Measurements from ENCODE around the gene PPM1J.
A peak's percentile ranks its signal among the peaks of the same experiment; 100 is the strongest.

PPM1J gene

DNA sequence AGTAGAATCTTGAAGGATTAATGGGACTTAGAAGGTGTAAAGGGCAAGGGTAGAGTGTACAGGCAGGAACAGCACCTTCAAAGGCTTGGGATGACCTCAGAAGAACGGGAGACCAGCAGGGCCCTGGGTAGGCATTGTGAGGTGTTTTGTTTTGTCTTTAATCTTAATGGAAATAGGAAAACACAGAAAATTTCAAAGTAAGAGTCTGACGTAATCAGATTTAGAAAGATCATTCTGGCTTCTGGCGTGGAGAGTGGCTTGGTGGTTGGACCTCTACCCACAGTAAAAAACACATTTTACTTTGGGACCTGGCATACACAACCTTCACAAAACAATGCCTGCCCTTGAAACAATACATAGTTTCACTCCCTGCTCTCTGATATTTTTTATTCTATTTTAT, 36.5 kb downstream of the PPM1J start:
- TF ChIP-seq, protein P1, sequence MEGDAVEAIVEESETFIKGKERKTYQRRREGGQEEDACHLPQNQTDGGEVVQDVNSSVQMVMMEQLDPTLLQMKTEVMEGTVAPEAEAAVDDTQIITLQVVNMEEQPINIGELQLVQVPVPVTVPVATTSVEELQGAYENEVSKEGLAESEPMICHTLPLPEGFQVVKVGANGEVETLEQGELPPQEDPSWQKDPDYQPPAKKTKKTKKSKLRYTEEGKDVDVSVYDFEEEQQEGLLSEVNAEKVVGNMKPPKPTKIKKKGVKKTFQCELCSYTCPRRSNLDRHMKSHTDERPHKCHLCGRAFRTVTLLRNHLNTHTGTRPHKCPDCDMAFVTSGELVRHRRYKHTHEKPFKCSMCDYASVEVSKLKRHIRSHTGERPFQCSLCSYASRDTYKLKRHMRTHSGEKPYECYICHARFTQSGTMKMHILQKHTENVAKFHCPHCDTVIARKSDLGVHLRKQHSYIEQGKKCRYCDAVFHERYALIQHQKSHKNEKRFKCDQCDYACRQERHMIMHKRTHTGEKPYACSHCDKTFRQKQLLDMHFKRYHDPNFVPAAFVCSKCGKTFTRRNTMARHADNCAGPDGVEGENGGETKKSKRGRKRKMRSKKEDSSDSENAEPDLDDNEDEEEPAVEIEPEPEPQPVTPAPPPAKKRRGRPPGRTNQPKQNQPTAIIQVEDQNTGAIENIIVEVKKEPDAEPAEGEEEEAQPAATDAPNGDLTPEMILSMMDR (IDR thresholded peaks at IDR 0.05; ENCODE audit: low read depth, low read length) = no peak
- TF ChIP-seq MYC (IDR thresholded peaks at IDR 0.05; ENCODE audit: low read depth, low read length) = no peak
- no peak for DNase-seq (ENCODE audit: low read depth)
- H3K4me3 ChIP-seq (ENCODE audit: low read depth, low read length) = no peak overlapping the region

DNA sequence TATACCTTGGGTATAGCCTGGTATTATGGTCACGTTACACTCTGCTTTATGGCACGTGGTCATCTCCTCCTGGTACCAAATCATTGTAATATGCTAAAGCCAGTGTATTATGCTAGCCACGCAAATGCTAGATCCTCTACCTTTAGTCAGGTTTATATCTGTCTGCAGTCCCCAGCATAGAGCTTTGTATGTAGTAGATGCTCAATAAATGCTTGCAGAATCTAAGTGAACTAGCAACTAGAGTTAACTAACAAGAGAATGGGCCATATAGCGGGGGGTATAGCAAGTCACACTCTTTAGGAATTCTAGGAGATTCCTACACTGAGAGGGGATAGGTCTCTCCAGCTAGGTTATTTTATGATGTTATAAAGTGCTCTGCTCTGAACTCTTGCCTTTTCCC, 37.6 kb downstream of the PPM1J start:
- no peak overlapping the region for H3K4me3 ChIP-seq (ENCODE audit: low read depth, low read length)
- TF ChIP-seq, protein P2, sequence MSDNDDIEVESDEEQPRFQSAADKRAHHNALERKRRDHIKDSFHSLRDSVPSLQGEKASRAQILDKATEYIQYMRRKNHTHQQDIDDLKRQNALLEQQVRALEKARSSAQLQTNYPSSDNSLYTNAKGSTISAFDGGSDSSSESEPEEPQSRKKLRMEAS (IDR thresholded peaks at IDR 0.05; ENCODE audit: low read depth, low read length) = no peak
- TF ChIP-seq, protein P1 (IDR thresholded peaks at IDR 0.05; ENCODE audit: low read depth, low read length) = no peak
- TF ChIP-seq MYC (IDR thresholded peaks at IDR 0.05; ENCODE audit: low read depth, low read length) (no peak), POLR2A (IDR thresholded peaks at IDR 0.05; ENCODE audit: extremely low read depth, insufficient read length) (no peak)
- DNase-seq (ENCODE audit: low read depth) = no peak

- TF ChIP-seq, protein P1 (IDR thresholded peaks at IDR 0.05; ENCODE audit: low read depth, low read length) = no peak
- TF ChIP-seq MYC (IDR thresholded peaks at IDR 0.05; ENCODE audit: low read depth, low read length) = no peak
- no peak for TF ChIP-seq POLR2A (IDR thresholded peaks at IDR 0.05; ENCODE audit: extremely low read depth, insufficient read length)
- TF ChIP-seq, protein P2 (IDR thresholded peaks at IDR 0.05; ENCODE audit: low read depth, low read length) = no peak
- no peak overlapping the region for H3K4me3 ChIP-seq (ENCODE audit: low read depth, low read length)
- DNase-seq (ENCODE audit: low read depth) = peak; percentile 48
Observed at GRCh38 chr1:112676543-112676942, 38.6 kb downstream of the PPM1J start.

- no peak for DNase-seq (ENCODE audit: low read depth)
- TF ChIP-seq POLR2A (IDR thresholded peaks at IDR 0.05; ENCODE audit: extremely low read depth, insufficient read length) (no peak), MYC (IDR thresholded peaks at IDR 0.05; ENCODE audit: low read depth, low read length) (no peak)
- TF ChIP-seq, protein P1 (IDR thresholded peaks at IDR 0.05; ENCODE audit: low read depth, low read length) = no peak
- TF ChIP-seq, protein P2 (IDR thresholded peaks at IDR 0.05; ENCODE audit: low read depth, low read length) = no peak
- H3K4me3 ChIP-seq (ENCODE audit: low read depth, low read length) = peak overlapping the region; percentile 63
Observed at GRCh38 chr1:112675728-112676381, 39.3 kb downstream of the PPM1J start.

DNA sequence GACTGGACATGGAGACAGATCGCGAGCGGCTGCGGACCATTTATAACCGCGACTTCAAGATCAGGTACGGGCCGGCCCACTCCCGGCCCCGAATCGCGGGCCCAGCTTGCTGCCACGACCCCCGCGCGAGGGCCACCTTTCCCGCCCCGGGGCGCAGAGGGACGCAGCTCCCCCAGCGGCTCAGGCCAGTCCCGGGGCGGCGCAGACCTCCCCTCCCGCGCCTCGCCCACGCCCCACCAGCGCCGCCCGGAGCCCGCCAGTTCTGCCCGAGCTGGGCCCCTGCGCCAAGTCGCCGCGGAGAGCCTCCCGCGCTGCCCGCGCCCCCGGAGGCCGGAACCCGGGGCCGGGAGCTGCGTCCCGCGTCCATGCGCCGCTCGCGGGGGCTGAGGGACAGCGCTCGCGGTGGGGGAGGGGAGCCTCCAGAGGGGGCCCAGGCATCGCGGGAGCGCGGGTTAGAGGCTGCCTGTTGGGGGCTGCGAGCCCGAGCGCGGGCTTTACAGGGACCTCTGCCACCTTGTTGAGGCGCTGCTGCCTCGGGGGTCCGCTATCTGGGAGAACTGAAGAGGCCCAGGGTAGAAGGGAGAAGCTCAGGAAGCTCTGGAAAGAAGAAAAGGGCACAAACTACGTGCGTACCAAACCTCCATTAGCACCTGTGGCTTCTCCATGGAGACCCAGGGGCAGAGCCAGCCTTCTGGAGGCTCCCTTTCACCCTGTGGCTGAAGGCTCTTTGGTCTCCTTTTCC, 40.0 kb downstream of the PPM1J start:
- peak; percentile 65 for DNase-seq (ENCODE audit: low read depth)
- peak overlapping the region; percentile 78 for H3K4me3 ChIP-seq (ENCODE audit: low read depth, low read length)
- no peak for TF ChIP-seq MYC (IDR thresholded peaks at IDR 0.05; ENCODE audit: low read depth, low read length)
- peak; percentile 10 for TF ChIP-seq POLR2A (IDR thresholded peaks at IDR 0.05; ENCODE audit: extremely low read depth, insufficient read length)
- TF ChIP-seq, protein P1 (IDR thresholded peaks at IDR 0.05; ENCODE audit: low read depth, low read length) = no peak

All from NB4 (cell line).